GM10248 (cell line): Measurements from ENCODE around the gene PWWP2B.
A peak's percentile ranks its signal among the peaks of the same experiment; 100 is the strongest.
"Not testable (repeated sequence)": the region's sequence is repeated elsewhere in the genome, so short reads cannot be mapped to it uniquely, and the experiment has no call there.

Experiments
- CTCF ChIA-PET: fragments of 300-600 bp; sonication (Branson Sonifier 250); formaldehyde crosslinking; extraction: SDS; loops from one replicate; lab custom pipeline; 2021; ENCODE audit warnings: antibody characterized with exemption; lab: Yijun Ruan, JAX
- POLR2A ChIA-PET: fragments of 350-650 bp; sonication (Branson Sonifier 250); formaldehyde crosslinking; extraction: SDS; loops from one replicate; lab custom pipeline; 2020; ENCODE audit warnings: antibody characterized with exemption; lab: Yijun Ruan, JAX
- DNase-seq: peaks from one replicate; pipeline ENCODE4 v3.0.0; 2012; ENCODE audit errors: extremely low spot score
- CTCF ChIP-seq: IDR thresholded peaks from 2 replicates; pipeline ENCODE4 v1.5.1; 2012; ENCODE audit warnings: mild to moderate bottlenecking, low read depth; ENCODE audit errors: extremely low read depth, missing control alignments, control extremely low read depth

The PWWP2B gene

GRCh38 chr10:132351611-132352010 is 45.4 kb upstream of the PWWP2B start:
- CTCF ChIA-PET = interaction anchor here (0.7 to 3.1 kb wide), 3 partner anchors 13 to 204 kb away, joined by 4 to 15 read pairs (median 4); no protein-coding TSS in a partner anchor
- DNase-seq = no peak
- POLR2A ChIA-PET = no interaction called here
- TF ChIP-seq CTCF = no peak

GRCh38 chr10:132352462-132353308 is 44.3 kb upstream of the PWWP2B start:
- POLR2A ChIA-PET = not testable (repeated sequence)
- CTCF ChIA-PET = interaction anchor here (0.7 to 1.9 kb wide), 12 partner anchors 9 to 185 kb away, joined by 3 to 9 read pairs (median 3); no protein-coding TSS in a partner anchor
- TF ChIP-seq CTCF = peak; percentile 92
- peak; percentile 87 for DNase-seq

GRCh38 chr10:132353456-132354355 is 43.3 kb upstream of the PWWP2B start:
- ChIA-PET POLR2A (no interaction called here), CTCF (interaction anchor here (0.7 to 1.9 kb wide), 13 partner anchors 10 to 186 kb away, joined by 3 to 9 read pairs (median 3); no protein-coding TSS in a partner anchor)
- no peak for DNase-seq
- TF ChIP-seq CTCF = no peak

GRCh38 chr10:132354356-132355094 is 42.5 kb upstream of the PWWP2B start:
- DNase-seq = no peak
- no peak for TF ChIP-seq CTCF
- POLR2A ChIA-PET = no interaction called here
- CTCF ChIA-PET = interaction anchor here (1.2 kb wide), 1 partner anchor 56 kb away, joined by 3 read pairs; no protein-coding TSS in a partner anchor

- ChIA-PET POLR2A (no interaction called here), CTCF (no interaction called here)
- no peak for DNase-seq
- TF ChIP-seq CTCF = no peak
These were observed 41.7 kb upstream of the PWWP2B start for GRCh38 chr10:132355297-132355696.
